ENCODE measurements around the gene REELD1. TPM values are rescaled to one million over a fixed set of nuclear protein-coding genes. Genes with fewer than 3 reads are reported as not detected.

The REELD1 gene
- under 0.01 TPM in 1 of 2 replicates, not detected in the other for total RNA-seq

GRCh38 chr4:146214238-146214637 is at the start of gene REELD1:
TSS of gene REELD1 (plus strand) at chr4:146214538. CDS start at chr4:146216953, 2,415 bp downstream.
- TF ChIP-seq, protein P1, sequence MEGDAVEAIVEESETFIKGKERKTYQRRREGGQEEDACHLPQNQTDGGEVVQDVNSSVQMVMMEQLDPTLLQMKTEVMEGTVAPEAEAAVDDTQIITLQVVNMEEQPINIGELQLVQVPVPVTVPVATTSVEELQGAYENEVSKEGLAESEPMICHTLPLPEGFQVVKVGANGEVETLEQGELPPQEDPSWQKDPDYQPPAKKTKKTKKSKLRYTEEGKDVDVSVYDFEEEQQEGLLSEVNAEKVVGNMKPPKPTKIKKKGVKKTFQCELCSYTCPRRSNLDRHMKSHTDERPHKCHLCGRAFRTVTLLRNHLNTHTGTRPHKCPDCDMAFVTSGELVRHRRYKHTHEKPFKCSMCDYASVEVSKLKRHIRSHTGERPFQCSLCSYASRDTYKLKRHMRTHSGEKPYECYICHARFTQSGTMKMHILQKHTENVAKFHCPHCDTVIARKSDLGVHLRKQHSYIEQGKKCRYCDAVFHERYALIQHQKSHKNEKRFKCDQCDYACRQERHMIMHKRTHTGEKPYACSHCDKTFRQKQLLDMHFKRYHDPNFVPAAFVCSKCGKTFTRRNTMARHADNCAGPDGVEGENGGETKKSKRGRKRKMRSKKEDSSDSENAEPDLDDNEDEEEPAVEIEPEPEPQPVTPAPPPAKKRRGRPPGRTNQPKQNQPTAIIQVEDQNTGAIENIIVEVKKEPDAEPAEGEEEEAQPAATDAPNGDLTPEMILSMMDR (IDR thresholded peaks at IDR 0.05; ENCODE audit: insufficient read depth, low read length, severe bottlenecking) = no peak
- FAIRE-seq (no peak), DNase-seq (ENCODE audit: low read depth) (no peak)
- H3K36me3 ChIP-seq (ENCODE audit: control insufficient read depth, insufficient read depth, low read length) = no peaks in the 10 kb centered on the region
- peaks cover 2% of the 10 kb centered on the region for H3K27me3 ChIP-seq (ENCODE audit: control insufficient read depth, insufficient read depth, low read length)
- no peak within 1 kb of the TSS for H3K4me3 ChIP-seq (ENCODE audit: low read depth, low read length)

GRCh38 chr4:146165221-146165620 is 49.1 kb upstream of the REELD1 start:
- no peak overlapping the region for H3K4me3 ChIP-seq (ENCODE audit: low read depth, low read length)
- DNase-seq (ENCODE audit: low read depth) (no peak), FAIRE-seq (no peak)
- no peaks in the 10 kb centered on the region for H3K27me3 ChIP-seq (ENCODE audit: control insufficient read depth, insufficient read depth, low read length)
- TF ChIP-seq, protein P1 (IDR thresholded peaks at IDR 0.05; ENCODE audit: insufficient read depth, low read length, severe bottlenecking) = no peak
- no peaks in the 10 kb centered on the region for H3K36me3 ChIP-seq (ENCODE audit: control insufficient read depth, insufficient read depth, low read length)

- H3K36me3 ChIP-seq (ENCODE audit: control insufficient read depth, insufficient read depth, low read length) = no peaks in the 10 kb centered on the region
- no peaks in the 10 kb centered on the region for H3K27me3 ChIP-seq (ENCODE audit: control insufficient read depth, insufficient read depth, low read length)
- TF ChIP-seq, protein P1 (IDR thresholded peaks at IDR 0.05; ENCODE audit: insufficient read depth, low read length, severe bottlenecking) = no peak
- DNase-seq (ENCODE audit: low read depth) = peak; percentile 94
- H3K4me3 ChIP-seq (ENCODE audit: low read depth, low read length) = no peak overlapping the region
- FAIRE-seq = no peak
Measured at GRCh38 chr4:146165840-146166239, 48.5 kb upstream of the REELD1 start.

DNA sequence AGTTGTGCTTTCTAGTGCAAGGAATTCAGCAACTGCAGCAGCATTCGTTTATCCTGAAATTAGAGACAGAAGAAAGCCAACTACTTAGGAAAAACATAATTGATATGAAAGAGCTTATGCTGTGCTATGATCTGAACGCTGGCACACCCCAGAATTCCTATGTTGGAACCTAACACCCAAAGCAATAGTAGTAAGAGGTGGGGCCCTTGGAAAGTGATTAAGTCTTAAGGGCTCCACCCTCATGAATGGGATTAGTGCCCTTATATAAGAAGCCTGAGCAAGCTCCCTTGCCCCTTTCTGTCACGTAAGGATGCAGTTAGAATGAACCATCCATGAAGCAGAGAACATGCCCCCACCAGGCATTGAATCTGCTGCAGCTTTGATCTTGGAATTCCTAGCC is 44.2 kb upstream of the REELD1 start:
- no peak for FAIRE-seq

DNA sequence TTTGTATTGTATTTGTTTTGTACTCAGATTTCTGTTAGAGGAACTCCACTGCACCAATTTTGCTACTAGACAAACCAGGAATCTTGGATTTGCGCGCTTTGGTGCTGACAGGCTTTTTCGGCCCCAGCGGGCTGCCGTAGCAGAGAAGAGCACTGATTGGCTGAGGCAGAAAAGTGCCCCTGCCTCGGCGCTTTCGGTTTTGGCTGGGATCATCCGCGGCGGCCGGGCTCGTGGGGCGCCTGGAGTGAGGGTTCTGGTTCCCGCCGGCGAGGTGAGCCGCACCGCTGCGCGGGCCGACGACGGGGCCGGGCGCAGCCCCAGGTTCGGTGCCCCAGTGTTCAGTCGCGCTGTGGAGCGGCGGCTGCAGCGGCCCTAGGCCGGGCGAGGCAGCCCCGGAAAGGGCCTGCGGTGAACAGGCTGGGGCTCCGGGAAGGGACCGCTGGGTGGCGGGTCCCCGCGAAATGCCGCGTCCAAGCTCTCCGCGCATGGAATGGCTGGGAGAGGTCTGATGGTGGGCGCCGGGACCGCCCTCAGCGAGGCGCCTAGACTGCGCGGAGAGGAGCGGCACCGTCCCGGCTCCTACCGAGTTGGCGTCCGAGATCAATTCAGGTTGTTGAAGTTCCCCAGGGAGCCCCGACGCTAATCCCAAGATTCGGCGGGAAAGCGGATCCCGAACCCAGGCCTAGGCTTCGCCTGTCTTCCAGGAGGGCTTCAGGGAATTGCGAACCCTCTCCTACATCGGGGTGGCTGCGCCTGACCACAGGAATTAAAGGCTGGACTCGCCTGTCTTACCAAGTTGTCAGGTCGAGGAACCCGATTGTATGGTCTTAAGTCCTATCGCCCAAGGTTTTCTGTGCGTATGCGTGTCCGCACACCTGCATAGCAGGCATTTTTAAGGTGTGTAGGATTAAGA is 38.5 kb upstream of the REELD1 start, which contains the start of gene LSM6:
TSS of gene LSM6 (plus strand) at position 178 of the 913 bp plus-strand sequence. CDS start 7,204 bp downstream, outside the sequence.
- DNase-seq (ENCODE audit: low read depth) = peak; percentile 72
- TF ChIP-seq, protein P1 (IDR thresholded peaks at IDR 0.05; ENCODE audit: insufficient read depth, low read length, severe bottlenecking) = peak; percentile 1
- peaks cover 2% of the 10 kb centered on the region for H3K36me3 ChIP-seq (ENCODE audit: control insufficient read depth, insufficient read depth, low read length)
- no peak for FAIRE-seq
- H3K4me3 ChIP-seq (ENCODE audit: low read depth, low read length) = peak within 1 kb of the TSS; percentile 82
- no peaks in the 10 kb centered on the region for H3K27me3 ChIP-seq (ENCODE audit: control insufficient read depth, insufficient read depth, low read length)

More for the DNA sequence above, 44.2 kb upstream of the REELD1 start:
- Histone ChIP-seq H3K4me3 (ENCODE audit: low read depth, low read length) (no peak overlapping the region), H3K27me3 (ENCODE audit: control insufficient read depth, insufficient read depth, low read length) (no peaks in the 10 kb centered on the region), H3K36me3 (ENCODE audit: control insufficient read depth, insufficient read depth, low read length) (no peaks in the 10 kb centered on the region)
- DNase-seq (ENCODE audit: low read depth) = no peak
- TF ChIP-seq, protein P1 (IDR thresholded peaks at IDR 0.05; ENCODE audit: insufficient read depth, low read length, severe bottlenecking) = no peak
